RWPE1 (cell line): ENCODE data around the gene MACROD1.

ENCODE experiments used
- CTCF ChIA-PET: fragments of 350-600 bp; sonication (Branson Sonifier 250); formaldehyde crosslinking; extraction: SDS; loops from one replicate; lab custom pipeline; 2021; lab: Yijun Ruan, JAX
- POLR2A ChIA-PET: fragments of 400-600 bp; formaldehyde crosslinking; extraction: SDS; loops from one replicate; lab custom pipeline; 2020; ENCODE audit warnings: antibody characterized with exemption; ENCODE audit not compliant: low non-redundant PET; lab: Yijun Ruan, JAX
- DNase-seq: peaks from one replicate; pipeline ENCODE4 v3.0.0; 2012; ENCODE audit warnings: low spot score
- H3K27ac ChIP-seq: fragments of 450-650 bp; 2 replicates; pipeline ENCODE4 v1.5.1; 2017
- TF ChIP-seq, protein P1 (sequence below): fragments of 450-650 bp; conservative IDR thresholded peaks from 2 replicates; pipeline ENCODE4 v1.5.1; 2017; ENCODE audit warnings: low read depth, mild to moderate bottlenecking

Gene MACROD1

DNA sequence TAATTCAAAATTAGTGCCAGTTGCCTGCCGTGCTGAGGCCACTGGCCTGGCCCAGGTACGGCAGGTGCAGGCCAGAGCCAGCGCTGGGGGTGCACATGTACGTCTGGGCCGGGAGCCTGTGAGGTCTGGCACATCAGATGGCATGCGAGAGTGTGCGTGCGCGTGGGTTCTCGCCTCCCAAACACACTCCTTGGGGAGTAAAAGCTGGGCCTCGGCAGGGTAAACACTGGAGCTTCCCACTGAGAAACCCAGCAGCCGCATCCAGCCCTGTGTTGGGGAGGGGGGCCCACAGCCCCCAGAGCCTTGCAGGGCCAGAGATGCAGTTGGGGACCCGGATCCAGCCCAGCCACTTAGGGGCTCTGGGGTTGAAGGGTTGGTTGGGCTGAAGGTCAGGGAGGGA, 92.4 kb downstream of the MACROD1 start:
- TF ChIP-seq, protein P1, sequence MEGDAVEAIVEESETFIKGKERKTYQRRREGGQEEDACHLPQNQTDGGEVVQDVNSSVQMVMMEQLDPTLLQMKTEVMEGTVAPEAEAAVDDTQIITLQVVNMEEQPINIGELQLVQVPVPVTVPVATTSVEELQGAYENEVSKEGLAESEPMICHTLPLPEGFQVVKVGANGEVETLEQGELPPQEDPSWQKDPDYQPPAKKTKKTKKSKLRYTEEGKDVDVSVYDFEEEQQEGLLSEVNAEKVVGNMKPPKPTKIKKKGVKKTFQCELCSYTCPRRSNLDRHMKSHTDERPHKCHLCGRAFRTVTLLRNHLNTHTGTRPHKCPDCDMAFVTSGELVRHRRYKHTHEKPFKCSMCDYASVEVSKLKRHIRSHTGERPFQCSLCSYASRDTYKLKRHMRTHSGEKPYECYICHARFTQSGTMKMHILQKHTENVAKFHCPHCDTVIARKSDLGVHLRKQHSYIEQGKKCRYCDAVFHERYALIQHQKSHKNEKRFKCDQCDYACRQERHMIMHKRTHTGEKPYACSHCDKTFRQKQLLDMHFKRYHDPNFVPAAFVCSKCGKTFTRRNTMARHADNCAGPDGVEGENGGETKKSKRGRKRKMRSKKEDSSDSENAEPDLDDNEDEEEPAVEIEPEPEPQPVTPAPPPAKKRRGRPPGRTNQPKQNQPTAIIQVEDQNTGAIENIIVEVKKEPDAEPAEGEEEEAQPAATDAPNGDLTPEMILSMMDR = no peak
- ChIA-PET CTCF (no interaction called here), POLR2A (no interaction called here)
- H3K27ac ChIP-seq = peak overlapping the region; percentile 16; the same call in 1 of the 2 replicates
- no peak for DNase-seq

GRCh38 chr11:64072871-64073270, 93.0 kb downstream of the MACROD1 start:
- TF ChIP-seq, protein P1 = no peak
- POLR2A ChIA-PET = no interaction called here

DNA sequence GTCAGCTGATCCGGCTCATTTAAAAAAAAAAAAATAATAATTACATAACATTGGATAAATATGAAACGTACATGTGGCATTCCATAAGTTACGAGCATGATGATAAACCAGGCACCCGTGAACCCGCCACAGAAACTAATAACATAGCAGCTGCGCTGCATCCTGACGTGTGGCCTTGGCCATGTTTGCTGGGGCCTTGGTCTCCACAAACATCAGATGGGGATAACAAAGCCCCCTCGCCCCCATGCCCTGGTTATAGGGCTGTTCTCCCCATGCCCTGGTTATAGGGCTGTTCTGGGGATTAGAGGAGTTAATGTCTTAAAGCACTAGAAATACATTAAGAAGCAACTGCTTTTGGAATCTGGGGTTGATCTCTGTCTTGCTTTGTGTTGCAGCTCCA, 93.5 kb downstream of the MACROD1 start:
- ChIA-PET CTCF (interaction anchor here (0.7 kb wide), 1 partner anchor 63 kb away, joined by 4 read pairs; no protein-coding TSS in a partner anchor), POLR2A (no interaction called here)
- no peak for DNase-seq
- H3K27ac ChIP-seq = no peak overlapping the region
- TF ChIP-seq, protein P1 = no peak

More at GRCh38 chr11:64072871-64073270, 93.0 kb downstream of the MACROD1 start:
- H3K27ac ChIP-seq = no peak overlapping the region
- CTCF ChIA-PET = interaction anchor here (0.7 kb wide), 1 partner anchor 64 kb away, joined by 4 read pairs; no protein-coding TSS in a partner anchor
- no peak for DNase-seq

- CTCF ChIA-PET = no interaction called here
- H3K27ac ChIP-seq = no peak overlapping the region
- TF ChIP-seq, protein P1 = no peak
- POLR2A ChIA-PET = no interaction called here
- no peak for DNase-seq
Observed at GRCh38 chr11:64071849-64072248, 94.1 kb downstream of the MACROD1 start.

DNA sequence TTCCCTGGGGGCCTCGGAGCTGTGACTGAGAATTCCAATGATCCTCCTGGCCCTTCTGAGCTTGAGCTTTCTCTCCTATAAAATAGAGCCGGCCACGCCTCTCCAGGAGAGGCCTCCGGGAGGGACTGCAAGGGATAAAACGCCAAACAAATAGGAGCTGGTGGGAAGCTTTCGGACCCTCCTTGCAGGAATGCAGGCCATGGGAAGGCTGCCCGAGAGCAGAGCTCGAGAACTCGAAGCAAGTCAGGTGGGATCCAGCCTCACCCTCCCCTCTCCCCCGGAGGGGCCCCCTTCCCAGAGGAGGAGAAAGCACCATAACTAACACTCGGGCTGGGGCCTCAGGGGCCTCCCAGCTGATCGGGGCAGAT, 95.6 kb downstream of the MACROD1 start:
- POLR2A ChIA-PET = no interaction called here

DNA sequence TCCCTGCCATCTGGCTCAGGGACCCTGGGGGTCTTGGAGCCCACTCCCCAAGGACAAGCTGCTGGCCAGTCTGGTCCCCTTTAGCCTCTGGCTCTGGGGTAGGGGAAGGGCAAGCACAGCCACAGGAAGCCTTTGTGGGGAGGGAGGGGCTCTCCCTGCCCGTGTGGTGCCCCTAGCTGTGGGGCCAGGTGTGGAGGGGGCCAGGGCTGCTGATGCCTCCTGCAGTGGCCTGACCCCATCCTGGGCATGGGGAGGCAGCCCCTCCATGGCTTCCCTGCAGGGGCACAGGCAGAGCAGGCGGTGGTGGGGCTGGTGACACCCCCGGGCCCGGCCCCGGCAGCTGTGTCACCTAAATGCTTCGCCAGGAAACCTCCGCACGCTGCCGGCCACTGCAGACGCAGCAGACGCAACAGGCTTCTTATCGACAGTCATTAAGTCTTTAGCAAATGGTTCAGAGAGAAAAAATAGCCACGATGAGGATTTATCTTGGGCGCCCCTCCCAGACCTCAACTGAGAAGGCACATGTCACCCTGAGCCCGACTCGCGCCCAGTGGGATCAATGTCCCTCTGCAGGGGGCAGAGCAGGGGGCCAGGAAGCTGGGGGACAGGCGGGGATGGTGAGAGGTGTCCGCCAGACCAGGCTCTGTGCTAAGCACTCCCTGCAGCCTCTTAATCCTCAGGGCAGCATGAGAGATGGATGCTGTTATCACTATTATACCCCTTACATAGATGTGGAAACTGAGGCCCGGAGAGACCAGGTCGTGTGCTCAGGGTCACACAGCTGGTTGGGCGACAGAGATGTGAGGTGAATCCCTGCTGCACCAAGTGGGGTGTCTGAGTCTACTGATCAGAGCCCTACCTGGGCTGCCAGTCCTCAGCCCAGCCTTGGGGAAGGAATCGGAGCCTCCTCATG, 96.3 kb downstream of the MACROD1 start:
- TF ChIP-seq, protein P1 = no peak
- DNase-seq = no peak
- H3K27ac ChIP-seq = no peak overlapping the region
- ChIA-PET POLR2A (no interaction called here), CTCF (interaction anchor here (0.5 to 0.6 kb wide), 2 partner anchors 78 to 82 kb away, joined by 3 read pairs; no protein-coding TSS in a partner anchor)

More for the DNA sequence above, 95.6 kb downstream of the MACROD1 start:
- CTCF ChIA-PET = no interaction called here
- TF ChIP-seq, protein P1 = no peak
- no peak for DNase-seq
- H3K27ac ChIP-seq = no peak overlapping the region
